Measurements from ENCODE around the gene TMEM94. TPM values are rescaled to one million over a fixed set of nuclear protein-coding genes. Genes with fewer than 3 reads are reported as not detected.

Gene TMEM94
- total and polyA plus RNA-seq, 2 of the 8 experiments (the other 6 are each of a cell fraction or from before 2014, with no cell fraction given): 54.8 to 69.9 TPM

DNA sequence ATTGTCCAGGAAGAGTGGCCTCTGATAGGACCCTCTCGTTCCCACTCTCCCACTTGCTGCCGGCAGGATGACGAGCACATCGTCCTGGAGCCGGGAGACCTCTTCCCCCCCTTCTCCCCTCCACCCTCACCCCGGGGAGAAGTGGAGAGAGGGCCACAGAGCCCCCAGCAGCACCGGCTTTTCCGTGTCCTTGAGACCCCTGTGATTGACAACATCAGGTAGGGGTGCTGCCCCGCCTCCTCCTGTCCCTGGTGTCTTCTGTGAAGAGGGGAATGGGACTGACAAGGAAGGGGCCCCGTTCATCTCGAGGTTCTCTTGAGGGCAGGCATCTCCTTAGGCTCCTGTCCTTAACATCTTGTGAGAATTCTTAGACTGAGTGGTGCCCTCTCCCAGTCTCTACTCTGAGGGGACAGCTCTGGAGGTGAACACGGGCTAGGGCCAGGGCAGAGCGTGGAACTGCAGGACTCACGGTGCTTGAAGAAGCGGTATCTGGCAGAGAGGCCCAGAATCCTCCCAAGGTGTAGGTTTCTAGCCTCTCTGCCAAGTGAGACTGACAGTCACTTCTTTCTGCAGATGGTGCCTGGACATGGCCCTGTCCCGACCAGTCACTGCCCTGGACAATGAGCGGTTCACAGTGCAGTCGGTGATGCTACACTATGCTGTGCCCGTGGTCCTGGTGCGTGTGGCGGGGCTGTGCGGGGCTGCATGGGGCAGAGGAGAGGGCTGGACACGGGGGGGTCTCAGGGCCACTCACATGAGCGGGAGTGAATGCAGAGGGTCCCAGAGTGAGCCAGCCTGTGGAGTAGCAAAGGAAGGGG, 32.5 kb downstream of the TMEM94 start:
- DNase-seq (ENCODE audit: low read depth in 1 of 2, low spot score in 2 of 2): no peak
- Histone ChIP-seq H3K4ac (replicated peaks; ENCODE audit: insufficient read length, low read depth, low read length) (no peak overlapping the region), H3K4me1 (replicated peaks in 1 of 4; ENCODE audit: control insufficient read depth in 3 of 4, insufficient read depth in 4 of 4, low read length in 3 of 4) (no peaks in the 10 kb centered on the region; a peak in 1 of 7 replicates), H3K23me2 (ENCODE audit: low read depth, low read length) (no peaks in the 10 kb centered on the region), H3K4me3 (ENCODE audit: extremely low read depth in 1 of 4, insufficient read depth in 2 of 4, low read depth in 3 of 4, low read length in 4 of 4) (no peak overlapping the region), H3K4me2 (ENCODE audit: insufficient read depth in 1 of 2, low read depth in 2 of 2, low read length in 2 of 2) (no peak overlapping the region), H3K79me2 (ENCODE audit: control insufficient read depth in 1 of 2, insufficient read depth in 2 of 2, low read length in 2 of 2) (no peaks in the 10 kb centered on the region), H3K27me3 (replicated peaks in 1 of 4; ENCODE audit: control insufficient read depth in 3 of 4, extremely low read depth in 1 of 4, insufficient read depth in 3 of 4, low read length in 3 of 4) (no peaks in the 10 kb centered on the region), H4K91ac (replicated peaks; ENCODE audit: insufficient read length, low read length) (no peak overlapping the region), H4K8ac (ENCODE audit: extremely low read depth, insufficient read depth, low read length) (peak overlapping the region; percentile 22; the same call in 1 of the 2 replicates), H2BK5ac (ENCODE audit: low read depth, low read length) (no peak overlapping the region; the same call in 1 of the 2 replicates), H2BK15ac (ENCODE audit: low read length) (no peak overlapping the region), H4K20me1 (replicated peaks in 1 of 2; ENCODE audit: control insufficient read depth in 1 of 2, insufficient read depth in 2 of 2, low read length in 2 of 2) (peaks cover 0 to 11% of the 10 kb centered on the region in 2 experiments), H3K9ac (replicated peaks in 1 of 4; ENCODE audit: extremely low read depth in 1 of 4, low read depth in 3 of 4, low read length in 3 of 4) (no peak overlapping the region; a peak in 1 of 7 replicates), H3K79me1 (ENCODE audit: low read depth, low read length) (no peaks in the 10 kb centered on the region; the same call in 1 of the 2 replicates), H3K23ac (ENCODE audit: insufficient read length) (no peak overlapping the region), H2AK5ac (ENCODE audit: low read depth, low read length) (no peak overlapping the region), H3K27ac (ENCODE audit: low read depth, low read length) (no peak overlapping the region), H3K14ac (ENCODE audit: insufficient read length) (no peak overlapping the region), H2AFZ (ENCODE audit: low read length) (no peak overlapping the region), H2BK12ac (ENCODE audit: low read depth, low read length) (no peak overlapping the region), H3K18ac (ENCODE audit: extremely low read depth, low read length) (no peak overlapping the region), H2BK120ac (replicated peaks; ENCODE audit: low read depth, low read length) (no peak overlapping the region), H3K36me3 (ENCODE audit: control insufficient read depth in 2 of 4, insufficient read depth in 4 of 4, low read length in 3 of 4) (peaks cover 0 to 6% (median 4%) of the 10 kb centered on the region in 4 experiments; a peak in 3 of 8 replicates), H3K9me3 (ENCODE audit: insufficient read depth in 2 of 2, low read depth in 1 of 2, low read length in 1 of 2) (no peaks in the 10 kb centered on the region), H2BK20ac (ENCODE audit: low read length) (no peak overlapping the region), H4K5ac (ENCODE audit: insufficient read length, low read depth, low read length) (no peak overlapping the region), H3K56ac (replicated peaks; ENCODE audit: insufficient read length, low read depth, low read length) (no peak overlapping the region)
- 92% methylated on average over 17 of the region's 24 CpGs; no CpG with 5 or more reads in 1 of the 2 experiments for WGBS, 2 experiments (ENCODE audit: extremely low coverage in 1 of 2, insufficient coverage in 1 of 2, insufficient read length in 1 of 2, insufficient replicate concordance in 2 of 2, low coverage in 1 of 2, low lambda C conversion rate in 2 of 2, missing lambda C conversion rate in 1 of 2)
- FAIRE-seq: no peak
- ChIA-PET CTCF (ENCODE audit: partially characterized antibody) (interaction anchor here (1.2 to 2.0 kb wide), 4 partner anchors 14 to 41 kb away, joined by 4 to 9 read pairs (median 6); no protein-coding TSS in a partner anchor), POLR2A (ENCODE audit: partially characterized antibody) (interaction anchor here (1.3 kb wide), 1 partner anchor 10 kb away, joined by 4 read pairs; no protein-coding TSS in a partner anchor)
- TF ChIP-seq SAP30 (IDR thresholded peaks at IDR 0.05; ENCODE audit: insufficient read depth, insufficient replicate concordance, low read length) (no peak), RFX5 (IDR thresholded peaks at IDR 0.05; ENCODE audit: borderline replicate concordance, low read depth, low read length) (no peak), POU5F1 (IDR thresholded peaks at IDR 0.05; ENCODE audit: low read depth, low read length) (no peak), SIX5 (IDR thresholded peaks at IDR 0.05; ENCODE audit: low read depth, low read length) (no peak), RXRA (IDR thresholded peaks at IDR 0.05; ENCODE audit: insufficient read depth, low read depth, low read length) (no peak), JUND (IDR thresholded peaks at IDR 0.05; ENCODE audit: low read length) (no peak), CEBPB (IDR thresholded peaks at IDR 0.05; ENCODE audit: low read depth, low read length) (no peak), TAF7 (optimal IDR thresholded peaks at IDR 0.05; ENCODE audit: borderline replicate concordance, low read depth, low read length) (no peak), JUN (IDR thresholded peaks at IDR 0.05; ENCODE audit: low read depth, low read length) (no peak), BACH1 (IDR thresholded peaks at IDR 0.05; ENCODE audit: low read length) (no peak)
- TF ChIP-seq, protein P1, sequence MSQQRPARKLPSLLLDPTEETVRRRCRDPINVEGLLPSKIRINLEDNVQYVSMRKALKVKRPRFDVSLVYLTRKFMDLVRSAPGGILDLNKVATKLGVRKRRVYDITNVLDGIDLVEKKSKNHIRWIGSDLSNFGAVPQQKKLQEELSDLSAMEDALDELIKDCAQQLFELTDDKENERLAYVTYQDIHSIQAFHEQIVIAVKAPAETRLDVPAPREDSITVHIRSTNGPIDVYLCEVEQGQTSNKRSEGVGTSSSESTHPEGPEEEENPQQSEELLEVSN (IDR thresholded peaks at IDR 0.05): no peak

Measured in H1 (cell line).